Naive thymus-derived CD8-positive, alpha-beta T cell (primary cell): Measurements from ENCODE around the gene PHACTR3. TPM values are rescaled to one million over a fixed set of nuclear protein-coding genes. Genes with fewer than 3 reads are reported as not detected.

Experiments
- ATAC-seq, 2 donors: fragments of 150-1000 bp; cut with Tn5 transposase in 1 of 2; sonication (Bioruptor Pico), chemical (Tn5 transposase) in 1 of 2; 1 replicate in 1 of 2; 2 replicates in 1 of 2; pipeline ENCODE4 v1.10.0; 2021; ENCODE audit warnings: mild to moderate bottlenecking in 2 of 2, moderate library complexity in 2 of 2
- POLR2A ChIA-PET: fragments of 350-600 bp; sonication (Branson Sonifier 250); formaldehyde crosslinking; loops from one replicate; lab custom pipeline; 2021; ENCODE audit warnings: antibody characterized with exemption; lab: Charles Lee
- DNase-seq, 10 donors: peaks; one replicate each; pipeline versions ENCODE4 v3.0.0 to v3.0.0-alpha.2; 2020 to 2022
- H3K27ac Mint-ChIP-seq, 10 donors: one replicate each; pipeline ENCODE4 v1.8.0; 2020 to 2022; ENCODE audit warnings: mild to moderate bottlenecking in 10 of 10, mixed read lengths in 10 of 10, moderate library complexity in 4 of 10, inconsistent platforms in 1 of 10
- H3K27me3 Mint-ChIP-seq, 5 donors: one replicate each; pipeline ENCODE4 v1.8.0; 2021 to 2022; ENCODE audit warnings: mixed read lengths in 5 of 5
- H3K36me3 Mint-ChIP-seq, 3 donors: one replicate each; pipeline ENCODE4 v1.8.0; 2020 to 2022; ENCODE audit warnings: mixed read lengths in 3 of 3, mild to moderate bottlenecking in 2 of 3, inconsistent platforms in 1 of 3
- H3K4me1 Mint-ChIP-seq, 4 donors: one replicate each; pipeline ENCODE4 v1.8.0; 2021 to 2022; ENCODE audit warnings: mixed read lengths in 4 of 4
- H3K4me3 Mint-ChIP-seq, 10 donors: one replicate each; pipeline ENCODE4 v1.8.0; 2020 to 2022; ENCODE audit warnings: mild to moderate bottlenecking in 10 of 10, mixed read lengths in 10 of 10, moderate library complexity in 6 of 10, inconsistent platforms in 1 of 10
- H3K9me3 Mint-ChIP-seq, 9 donors: one replicate each; pipeline ENCODE4 v1.8.0; 2020 to 2022; ENCODE audit warnings: mixed read lengths in 9 of 9, mild to moderate bottlenecking in 3 of 9, inconsistent platforms in 1 of 9, moderate library complexity in 1 of 9
- polyA plus RNA-seq, 3 donors: library from polyadenylated mRNA; unstranded; fragments of 300-500 nt; fragmentation: Illumina TruSeq; gene quantifications; one replicate each; pipeline ENCODE4 v1.2.3, GENCODE V29; 2021
- total RNA-seq, 8 experiments: library from RNA in 2 of 8; stranded (reverse) in 2 of 8; gene quantifications; one replicate each; pipeline ENCODE4 v1.2.3 and lab custom pipeline; 2021 to 2026

Gene PHACTR3
- total and polyA plus RNA-seq, 5 experiments from 2014 or later = not detected

DNA sequence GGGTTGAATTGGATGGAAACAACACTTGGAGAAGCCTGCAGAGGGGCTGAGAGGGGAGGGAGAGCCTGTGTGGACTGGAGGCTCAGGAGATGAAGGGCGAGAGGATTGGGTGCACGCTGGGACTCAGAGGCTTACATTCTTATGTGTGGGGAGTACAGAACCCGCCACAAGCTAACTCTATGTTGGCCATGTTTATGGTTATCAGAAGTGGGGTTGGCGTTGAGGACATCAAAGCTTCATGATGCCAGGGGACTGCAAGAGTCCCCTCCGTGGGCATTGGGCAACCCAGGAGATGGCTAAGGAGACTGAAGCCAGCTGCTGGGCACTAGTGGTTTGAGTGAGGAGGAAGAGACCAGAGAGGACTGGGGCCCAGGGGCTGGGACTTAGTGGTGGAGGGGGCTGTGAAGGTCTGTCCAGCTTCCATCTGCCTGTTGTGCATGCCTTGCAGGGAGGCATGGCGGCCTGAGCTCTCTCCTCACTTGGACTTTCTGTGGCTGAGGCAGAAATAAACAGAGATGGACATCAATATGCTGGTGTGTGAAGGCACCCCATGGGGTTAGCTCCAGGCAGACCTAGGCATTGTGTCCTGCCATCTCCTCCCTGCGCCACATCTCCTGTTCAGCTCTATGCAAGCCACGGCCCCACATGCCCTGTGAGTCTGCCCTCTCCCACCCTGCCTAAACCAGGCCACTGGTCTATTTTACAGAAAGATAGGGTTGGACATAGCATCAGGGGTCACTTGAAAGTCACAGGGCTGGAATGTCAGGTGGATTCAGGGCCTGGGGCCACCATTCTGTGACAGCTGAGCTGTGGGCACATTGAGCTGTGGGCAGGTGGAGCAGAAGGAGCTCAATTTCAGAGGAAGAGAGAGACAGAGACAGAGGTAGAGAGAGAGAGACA lies 61.6 kb downstream of the PHACTR3 start:
- Mint-ChIP-seq H3K27me3 (peaks cover 4 to 53% (median 30%) of the 10 kb centered on the region in 5 donors), H3K9me3 (peaks cover 0 to 6% (median 0%) of the 10 kb centered on the region in 9 donors), H3K4me1 (no peaks in the 10 kb centered on the region), H3K27ac (no peak overlapping the region), H3K4me3 (no peak overlapping the region), H3K36me3 (no peaks in the 10 kb centered on the region)
- ATAC-seq (no peak), DNase-seq (no peak)
- POLR2A ChIA-PET = no interaction called here

DNA sequence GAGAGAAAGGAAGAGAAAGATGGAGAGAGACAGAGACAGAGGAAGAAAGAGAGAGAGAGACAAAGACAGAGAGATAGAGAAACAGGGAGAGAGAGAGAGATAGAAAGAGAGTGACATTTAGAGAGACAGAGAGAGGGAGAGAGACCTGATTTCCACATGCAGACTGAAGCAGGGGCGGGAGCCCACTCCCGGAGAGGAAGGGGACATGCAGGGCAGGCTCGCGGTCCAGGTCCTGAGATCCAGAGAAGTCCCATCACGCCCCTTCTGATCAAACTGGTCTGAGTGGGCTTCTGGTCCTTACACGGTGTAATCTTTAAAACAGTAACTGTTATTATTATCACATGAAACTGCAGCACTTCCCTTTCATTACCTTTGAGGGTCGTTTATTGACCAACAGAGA lies 62.2 kb downstream of the PHACTR3 start:
- H3K27me3 Mint-ChIP-seq = peaks cover 4 to 46% (median 27%) of the 10 kb centered on the region in 5 donors
- H3K4me1 Mint-ChIP-seq = no peaks in the 10 kb centered on the region
- H3K36me3 Mint-ChIP-seq = no peaks in the 10 kb centered on the region
- DNase-seq = no peak
- H3K9me3 Mint-ChIP-seq = peaks cover 0 to 6% (median 0%) of the 10 kb centered on the region in 9 donors
- H3K27ac Mint-ChIP-seq = no peak overlapping the region
- no peak overlapping the region for H3K4me3 Mint-ChIP-seq
- POLR2A ChIA-PET = no interaction called here
- no peak for ATAC-seq

DNA sequence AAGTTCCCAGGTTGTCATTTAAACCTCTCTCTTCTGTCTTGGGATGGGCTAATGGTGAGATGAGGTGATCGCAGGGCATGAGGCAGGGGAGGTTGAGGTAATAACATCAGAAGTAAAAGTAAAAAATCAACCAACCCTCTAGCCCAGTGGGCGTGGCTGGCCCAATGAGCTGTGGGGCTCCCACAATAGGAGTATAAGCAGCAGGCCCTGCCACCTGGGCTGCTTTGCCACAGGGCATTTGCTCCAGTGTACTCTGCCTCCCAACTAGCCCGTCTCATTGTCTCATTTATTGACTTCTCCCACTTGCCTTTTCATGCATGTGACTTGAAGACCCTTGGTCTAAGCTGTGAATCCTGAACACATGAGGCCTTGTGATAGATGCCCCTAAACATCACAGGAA lies 62.8 kb downstream of the PHACTR3 start:
- Mint-ChIP-seq H3K27ac (no peak overlapping the region), H3K9me3 (peaks cover 0 to 2% (median 0%) of the 10 kb centered on the region in 9 donors), H3K4me3 (no peak overlapping the region), H3K4me1 (no peaks in the 10 kb centered on the region), H3K36me3 (no peaks in the 10 kb centered on the region), H3K27me3 (peaks cover 4 to 41% (median 21%) of the 10 kb centered on the region in 5 donors)
- POLR2A ChIA-PET = no interaction called here
- no peak for ATAC-seq
- DNase-seq = no peak

DNA sequence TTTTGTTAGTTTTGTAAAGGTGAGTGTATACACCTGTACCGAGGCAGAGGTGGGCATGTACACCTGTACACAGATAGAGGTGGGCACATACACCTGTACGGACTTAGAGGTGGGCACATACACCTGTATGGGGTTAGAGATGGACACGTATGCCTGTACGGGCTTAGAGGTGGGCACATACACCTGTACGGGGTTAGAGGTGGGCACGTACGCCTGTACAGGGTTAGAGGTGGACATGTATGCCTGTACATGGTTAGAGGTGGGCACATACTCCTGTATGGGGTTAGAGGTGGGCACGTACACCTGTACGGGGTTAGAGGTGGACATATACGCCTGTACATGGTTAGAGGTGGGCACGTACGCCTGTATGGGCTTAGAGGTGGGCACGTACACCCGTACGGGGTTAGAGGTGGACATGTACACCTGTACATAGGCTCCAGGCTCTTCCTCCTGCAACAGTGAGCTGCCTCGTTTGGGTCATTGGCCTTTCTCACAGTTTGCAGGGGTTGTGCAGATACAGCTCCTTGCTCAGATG lies 63.7 kb downstream of the PHACTR3 start:
- Mint-ChIP-seq H3K36me3 (no peaks in the 10 kb centered on the region), H3K27me3 (peaks cover 4 to 32% (median 13%) of the 10 kb centered on the region in 5 donors), H3K4me3 (no peak overlapping the region), H3K27ac (no peak overlapping the region), H3K4me1 (no peaks in the 10 kb centered on the region), H3K9me3 (no peaks in the 10 kb centered on the region)
- POLR2A ChIA-PET = no interaction called here
- ATAC-seq (no peak), DNase-seq (no peak)

DNA sequence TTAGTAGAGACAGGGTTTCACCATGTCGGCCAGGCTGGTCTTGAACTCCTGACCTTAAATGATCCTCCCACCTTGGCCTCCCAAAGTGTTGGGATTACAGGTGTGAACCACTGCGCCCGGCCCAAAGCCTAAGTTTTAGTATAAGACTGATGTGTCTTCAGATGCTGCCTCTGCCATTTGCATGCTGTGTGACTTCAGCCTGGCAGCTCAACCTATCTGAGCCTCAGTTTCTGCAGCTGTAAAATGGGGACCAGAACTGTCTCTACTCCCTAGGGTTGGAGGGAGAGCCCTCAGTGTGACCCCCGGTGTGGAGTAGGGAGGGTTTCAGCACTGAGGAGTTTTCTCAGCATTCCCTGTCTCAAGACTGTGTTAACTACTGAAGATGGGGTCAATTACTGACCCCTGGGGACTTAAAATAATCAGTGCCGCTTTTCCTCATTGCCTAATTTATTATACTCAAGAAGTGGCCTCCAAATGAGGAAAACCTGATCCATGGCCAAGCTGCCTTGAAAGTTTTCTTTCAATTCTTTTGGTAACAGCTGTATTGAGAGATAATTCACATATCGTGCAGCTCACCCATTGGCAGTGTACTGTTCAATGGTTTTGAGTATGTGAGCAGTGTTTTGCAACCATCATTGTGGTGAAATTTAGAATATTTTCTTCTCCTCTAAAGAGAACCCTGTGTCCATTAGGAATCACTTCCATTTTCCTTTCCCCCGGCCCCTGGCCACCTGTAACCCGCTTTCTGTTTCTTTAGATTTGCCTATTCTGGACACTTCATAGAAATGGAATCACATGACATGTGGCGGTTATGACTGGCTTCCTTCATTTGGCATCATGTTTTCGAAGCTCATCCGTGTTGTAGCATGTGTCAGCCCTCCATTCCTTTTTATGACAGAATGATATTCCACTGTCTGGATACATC lies 64.8 kb downstream of the PHACTR3 start:
- H3K9me3 Mint-ChIP-seq = no peaks in the 10 kb centered on the region
- H3K27ac Mint-ChIP-seq = no peak overlapping the region
- POLR2A ChIA-PET = no interaction called here
- H3K4me3 Mint-ChIP-seq = no peak overlapping the region
- H3K36me3 Mint-ChIP-seq = no peaks in the 10 kb centered on the region
- DNase-seq = no peak
- H3K27me3 Mint-ChIP-seq = peaks cover 3 to 28% (median 10%) of the 10 kb centered on the region in 5 donors
- ATAC-seq = no peak
- no peaks in the 10 kb centered on the region for H3K4me1 Mint-ChIP-seq

DNA sequence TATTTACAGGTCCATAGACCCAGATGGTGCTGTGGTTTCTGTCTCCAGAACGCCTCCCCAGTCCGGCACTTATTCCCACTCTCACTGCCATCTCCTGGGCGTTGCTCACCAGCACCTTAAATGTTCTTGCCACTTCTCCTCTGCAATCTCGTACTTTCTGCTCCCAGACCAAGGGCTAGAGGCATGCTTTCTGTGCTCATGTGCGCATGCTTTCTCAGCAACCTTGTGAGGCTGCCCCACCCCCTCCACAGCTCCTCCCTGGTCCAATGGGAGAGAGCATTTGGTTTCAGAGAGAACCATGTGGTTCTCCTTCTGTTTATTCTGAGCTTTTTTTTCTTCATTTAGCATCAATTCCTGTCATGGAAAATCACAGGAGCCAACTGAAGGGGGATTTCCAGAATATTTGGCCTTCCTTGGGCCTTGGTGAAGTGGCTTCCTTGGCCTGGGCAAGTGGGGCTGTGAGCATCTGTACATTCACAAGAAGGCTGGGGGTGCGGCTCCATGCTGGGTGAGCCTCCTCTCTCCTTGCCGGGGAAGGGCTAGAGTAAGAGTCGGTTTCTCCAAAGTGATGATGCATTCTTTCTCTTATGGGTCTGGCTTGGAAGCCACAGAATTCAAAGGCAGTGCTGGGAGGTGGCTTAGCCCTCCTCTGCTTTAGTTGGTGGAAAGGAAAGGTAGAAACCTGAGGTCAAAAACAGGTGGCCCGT lies 66.6 kb downstream of the PHACTR3 start:
- Mint-ChIP-seq H3K27ac (no peak overlapping the region), H3K27me3 (peaks cover 0 to 19% (median 7%) of the 10 kb centered on the region in 5 donors), H3K4me1 (no peaks in the 10 kb centered on the region), H3K36me3 (no peaks in the 10 kb centered on the region), H3K4me3 (no peak overlapping the region), H3K9me3 (no peaks in the 10 kb centered on the region)
- POLR2A ChIA-PET = no interaction called here
- DNase-seq (no peak), ATAC-seq (no peak)

DNA sequence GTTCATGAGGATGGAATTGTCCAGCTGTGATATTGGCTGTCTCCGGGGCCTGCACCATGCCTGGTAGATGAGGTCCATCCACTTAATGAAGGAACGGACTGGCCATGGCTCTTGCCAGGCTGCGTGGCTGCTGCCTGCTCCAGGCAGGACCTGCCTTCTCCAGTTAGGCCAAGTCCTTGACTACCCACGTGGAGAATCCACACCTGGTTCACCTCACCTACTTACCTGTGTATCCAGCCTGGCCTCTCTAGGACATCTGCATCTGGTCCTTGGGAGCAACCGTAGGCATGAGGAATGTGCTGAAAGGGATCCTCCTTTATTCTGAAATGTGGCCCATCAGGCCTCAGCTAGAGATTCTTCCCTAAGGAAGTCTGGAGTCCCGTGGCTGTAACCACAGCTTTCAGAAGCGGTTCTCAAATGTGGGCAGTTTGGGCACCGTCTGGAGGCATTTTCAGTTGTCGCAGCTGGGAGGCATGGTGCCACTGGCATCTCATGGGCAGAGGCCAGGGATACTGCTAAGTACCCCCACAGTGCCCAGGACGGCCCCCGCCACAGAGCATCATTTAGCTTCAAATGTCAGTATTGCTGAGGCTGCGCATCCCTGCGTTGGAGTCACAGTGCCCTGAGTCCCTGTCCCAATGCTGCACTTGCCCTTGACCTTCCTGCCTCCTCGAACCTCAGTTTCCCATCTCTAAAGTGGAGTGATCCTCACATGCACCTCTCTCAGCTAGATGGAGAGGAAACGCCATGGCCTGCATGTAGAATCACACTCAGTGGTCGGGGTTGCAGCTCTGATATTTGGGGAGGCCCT lies 67.5 kb downstream of the PHACTR3 start:
- Mint-ChIP-seq H3K9me3 (no peaks in the 10 kb centered on the region), H3K4me1 (no peaks in the 10 kb centered on the region), H3K36me3 (no peaks in the 10 kb centered on the region), H3K27me3 (peaks cover under 1 to 19% (median 6%) of the 10 kb centered on the region in 5 donors), H3K4me3 (no peak overlapping the region), H3K27ac (no peak overlapping the region)
- DNase-seq (no peak), ATAC-seq (no peak)
- POLR2A ChIA-PET = no interaction called here

DNA sequence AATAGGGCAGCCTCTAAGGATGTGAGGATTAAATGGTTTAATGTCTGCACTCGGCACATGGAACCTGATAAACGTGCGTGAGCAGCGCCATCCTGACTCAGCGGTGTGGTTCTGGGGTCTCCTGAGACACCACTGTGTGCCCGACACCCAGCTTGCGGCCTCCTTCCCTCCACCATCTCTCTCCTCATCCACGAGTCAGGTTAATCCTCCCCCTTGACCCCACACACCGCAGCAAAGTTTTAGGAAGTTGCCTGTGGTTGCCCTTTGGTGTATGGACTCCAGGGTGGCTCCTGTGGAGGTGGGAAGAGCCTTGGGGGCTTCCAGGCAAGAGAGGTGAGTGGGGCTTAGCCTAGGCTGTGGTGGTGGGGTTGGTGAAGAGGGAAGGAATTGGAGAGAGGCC lies 68.2 kb downstream of the PHACTR3 start:
- DNase-seq (no peak), ATAC-seq (no peak)
- POLR2A ChIA-PET = no interaction called here
- Mint-ChIP-seq H3K27ac (no peak overlapping the region), H3K9me3 (no peaks in the 10 kb centered on the region), H3K4me3 (no peak overlapping the region), H3K27me3 (peaks cover 2 to 25% (median 7%) of the 10 kb centered on the region in 5 donors), H3K4me1 (no peaks in the 10 kb centered on the region), H3K36me3 (no peaks in the 10 kb centered on the region)

DNA sequence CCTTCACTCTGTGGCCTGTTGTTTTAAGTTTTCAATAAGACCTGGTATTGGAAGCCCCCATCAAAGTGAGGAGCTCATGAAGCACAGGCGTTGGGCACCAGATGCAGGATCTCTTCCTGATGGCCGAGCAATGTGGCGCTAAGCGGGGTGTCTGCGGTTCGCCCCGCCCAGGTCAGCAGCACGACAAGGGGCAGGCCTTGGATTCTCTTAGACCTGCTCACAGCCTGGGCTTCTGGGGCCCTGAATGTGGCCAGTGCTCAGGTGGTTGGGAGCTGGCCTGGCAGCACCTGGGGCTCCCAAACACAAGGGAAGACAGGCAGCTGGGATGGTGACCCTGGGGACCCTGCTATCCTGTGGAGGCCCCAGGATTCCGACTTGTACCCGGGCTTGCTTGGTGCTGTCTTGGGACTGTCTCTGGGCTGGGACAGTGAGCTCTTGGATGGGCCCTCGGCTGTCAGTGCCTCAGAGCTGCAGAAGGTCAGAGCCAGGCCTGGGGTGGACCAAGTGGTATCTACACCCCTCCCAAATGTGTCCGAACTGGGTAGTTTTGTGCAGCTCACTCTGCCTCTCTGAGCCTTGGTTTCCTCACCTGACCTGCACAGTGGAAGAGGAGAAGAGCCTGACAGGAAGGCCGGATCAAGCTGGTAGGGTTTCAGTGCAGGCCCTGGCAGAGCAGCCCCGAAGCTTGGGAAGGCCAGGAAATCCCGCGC lies 69.1 kb downstream of the PHACTR3 start:
- peaks cover 4 to 34% (median 11%) of the 10 kb centered on the region in 5 donors for H3K27me3 Mint-ChIP-seq
- H3K36me3 Mint-ChIP-seq = no peaks in the 10 kb centered on the region
- no peak overlapping the region for H3K27ac Mint-ChIP-seq
- ATAC-seq = no peak
- H3K9me3 Mint-ChIP-seq = no peaks in the 10 kb centered on the region
- H3K4me3 Mint-ChIP-seq = no peak overlapping the region
- H3K4me1 Mint-ChIP-seq = no peaks in the 10 kb centered on the region
- no peak for DNase-seq
- POLR2A ChIA-PET = no interaction called here

DNA sequence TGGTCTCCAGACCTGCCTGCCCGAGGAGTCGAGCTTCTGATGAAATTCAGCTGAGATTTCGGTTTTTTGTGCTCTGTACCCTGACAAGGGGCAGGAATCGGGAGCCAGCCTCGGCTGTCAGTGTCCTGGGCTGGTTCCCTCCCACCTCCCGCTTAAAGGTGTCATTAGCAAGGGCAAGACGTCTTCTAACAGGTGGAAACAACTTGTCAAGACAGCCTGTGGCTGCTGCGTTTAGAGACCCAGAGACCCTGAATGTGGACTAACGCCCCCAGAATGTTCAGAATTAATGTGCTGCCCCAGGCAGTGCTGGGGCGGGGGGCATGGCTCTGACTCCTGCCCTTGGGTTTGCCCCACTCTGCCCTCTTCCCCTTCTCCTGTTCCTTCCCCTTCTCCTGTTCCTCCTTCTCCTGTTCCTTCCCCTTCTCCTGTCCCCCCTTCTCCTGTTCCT lies 69.7 kb downstream of the PHACTR3 start:
- H3K27ac Mint-ChIP-seq = no peak overlapping the region
- H3K36me3 Mint-ChIP-seq = no peaks in the 10 kb centered on the region
- peaks cover 6 to 39% (median 11%) of the 10 kb centered on the region in 5 donors for H3K27me3 Mint-ChIP-seq
- no peak overlapping the region for H3K4me3 Mint-ChIP-seq
- H3K9me3 Mint-ChIP-seq = no peaks in the 10 kb centered on the region
- H3K4me1 Mint-ChIP-seq = no peaks in the 10 kb centered on the region
- ATAC-seq (no peak), DNase-seq (no peak)
- POLR2A ChIA-PET = no interaction called here

DNA sequence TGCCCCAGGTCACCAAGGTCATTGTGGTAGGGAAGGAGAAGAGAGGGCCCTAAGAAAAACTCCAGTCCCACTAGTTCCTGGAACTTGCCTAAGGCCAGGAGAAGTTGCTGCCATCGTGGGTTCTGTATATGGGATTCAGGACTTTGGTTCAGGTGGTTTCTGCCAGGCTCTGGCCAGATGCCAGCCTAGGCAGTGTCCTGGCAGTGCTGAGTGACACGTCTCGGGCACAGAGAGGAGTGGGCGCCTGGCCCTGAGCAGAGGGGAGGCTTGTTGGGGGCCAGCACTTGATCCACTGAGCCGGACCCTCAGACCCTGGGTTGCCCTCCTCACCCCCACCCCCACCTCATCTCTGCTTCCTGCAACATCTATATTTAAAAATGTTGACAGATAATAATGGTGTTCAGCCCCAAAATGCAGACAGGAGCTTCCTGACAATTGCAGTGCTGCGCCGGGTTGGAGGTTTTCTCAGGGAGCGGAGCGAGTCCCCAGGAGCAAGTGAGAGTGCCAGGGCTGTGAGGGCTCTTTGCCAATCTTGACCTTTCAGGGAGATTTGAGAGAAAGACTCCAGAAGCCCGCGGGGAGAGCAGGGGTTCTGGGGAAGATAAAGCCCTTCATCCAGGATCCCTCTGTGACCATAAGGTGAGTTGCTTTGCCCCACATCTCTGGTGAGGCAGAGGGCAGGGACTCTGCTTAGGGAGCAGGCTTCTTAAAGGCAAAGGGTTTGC lies 71.9 kb downstream of the PHACTR3 start:
- no peaks in the 10 kb centered on the region for H3K4me1 Mint-ChIP-seq
- peaks cover 0 to 4% (median 0%) of the 10 kb centered on the region in 9 donors for H3K9me3 Mint-ChIP-seq
- no peaks in the 10 kb centered on the region for H3K36me3 Mint-ChIP-seq
- ATAC-seq = no peak
- no peak overlapping the region for H3K4me3 Mint-ChIP-seq
- POLR2A ChIA-PET = no interaction called here
- H3K27ac Mint-ChIP-seq = no peak overlapping the region
- peaks cover 6 to 52% (median 14%) of the 10 kb centered on the region in 5 donors for H3K27me3 Mint-ChIP-seq
- DNase-seq = no peak
